Aorta (tissue), 5 donors: Measurements from ENCODE around the gene BCAS1. TPM values are rescaled to one million over a fixed set of nuclear protein-coding genes. Genes with fewer than 3 reads are reported as not detected.

Source experiments
- ATAC-seq: fragments of 200-7000 bp; cut with Tn5 transposase; one replicate; pipeline ENCODE4 v1.9.1; 2022; ENCODE audit warnings: moderate library complexity; ENCODE audit not compliant: low FRiP score
- DNase-seq, 2 donors: peaks; one replicate each; pipeline ENCODE4 v3.0.0-alpha.2; 2020
- H3K27ac ChIP-seq, 2 donors: one replicate each; pipeline ENCODE4 v1.5.1; 2013; ENCODE audit warnings: low read length in 2 of 2, mild to moderate bottlenecking in 2 of 2, moderate library complexity in 2 of 2, control low read depth in 1 of 2, inconsistent platforms in 1 of 2, low read depth in 1 of 2
- H3K27me3 ChIP-seq, 2 donors: one replicate each; pipeline ENCODE4 v1.6.1; 2013; ENCODE audit warnings: control low read depth in 1 of 2, low read length in 1 of 2, mild to moderate bottlenecking in 1 of 2, moderate library complexity in 1 of 2; ENCODE audit not compliant: insufficient read depth in 2 of 2, control insufficient read depth in 1 of 2
- H3K36me3 ChIP-seq, 2 donors: one replicate each; pipeline ENCODE4 v1.6.1; 2013; ENCODE audit warnings: control low read depth in 1 of 2, low read length in 1 of 2, mild to moderate bottlenecking in 1 of 2; ENCODE audit not compliant: insufficient read depth in 2 of 2, control insufficient read depth in 1 of 2
- H3K4me1 ChIP-seq, 2 donors: one replicate each; pipeline ENCODE4 v1.6.1; 2013; ENCODE audit warnings: low read length in 2 of 2, control low read depth in 1 of 2, mild to moderate bottlenecking in 1 of 2, moderate library complexity in 1 of 2; ENCODE audit not compliant: insufficient read depth in 2 of 2, control insufficient read depth in 1 of 2
- H3K4me3 ChIP-seq, 2 donors: one replicate each; pipeline ENCODE4 v1.5.1; 2013; ENCODE audit warnings: low read length in 2 of 2, control low read depth in 1 of 2, mild to moderate bottlenecking in 1 of 2
- H3K9me3 ChIP-seq: one replicate; pipeline ENCODE4 v1.6.1; 2013; ENCODE audit warnings: mild to moderate bottlenecking, low read length; ENCODE audit not compliant: control insufficient read depth
- WGBS, 2 donors: extraction: QIAGEN DNeasy Blood & Tissue Kit; methylation state at CpG; one replicate each; pipeline ENCODE4 v1.1.7; 2013; 5-methylcytosine and 5-hydroxymethylcytosine counted together
- intact Hi-C, 2 donors: fragments of 100-400 bp; cut with DNase I; formaldehyde crosslinking; loops; one replicate each; pipeline versions ENCODE4 v1.14.2 to v1.15.0; 2022
- polyA plus RNA-seq, 2 donors: library from polyadenylated mRNA; stranded (reverse); fragments of 200-250 nt; gene quantifications; one replicate each; pipeline ENCODE4 v1.2.3, GENCODE V29; 2013
- total RNA-seq, 2 donors: library from RNA; stranded (reverse); fragmentation: NEBNext Ultra II Directional; extraction: Animal tissue kit (Norgen Biotek cat#: 25700); gene quantifications; one replicate each; pipeline ENCODE4 v1.2.1, GENCODE V29; 2021
- donor health status: healthy with polysubstance abuse.
- donor health status: Bipolar disorder and iron deficiency.
- donor health status: DM: no; HTN: no; CAD: no.
- donor health status: DM: no; HTN: no; CAD: no.
- donor health status: DM: yes; HTN: yes; CAD: no.

The BCAS1 gene
- total and polyA plus RNA-seq, 4 donors, result 0.51 to 8.9 (median 1.8) TPM

DNA sequence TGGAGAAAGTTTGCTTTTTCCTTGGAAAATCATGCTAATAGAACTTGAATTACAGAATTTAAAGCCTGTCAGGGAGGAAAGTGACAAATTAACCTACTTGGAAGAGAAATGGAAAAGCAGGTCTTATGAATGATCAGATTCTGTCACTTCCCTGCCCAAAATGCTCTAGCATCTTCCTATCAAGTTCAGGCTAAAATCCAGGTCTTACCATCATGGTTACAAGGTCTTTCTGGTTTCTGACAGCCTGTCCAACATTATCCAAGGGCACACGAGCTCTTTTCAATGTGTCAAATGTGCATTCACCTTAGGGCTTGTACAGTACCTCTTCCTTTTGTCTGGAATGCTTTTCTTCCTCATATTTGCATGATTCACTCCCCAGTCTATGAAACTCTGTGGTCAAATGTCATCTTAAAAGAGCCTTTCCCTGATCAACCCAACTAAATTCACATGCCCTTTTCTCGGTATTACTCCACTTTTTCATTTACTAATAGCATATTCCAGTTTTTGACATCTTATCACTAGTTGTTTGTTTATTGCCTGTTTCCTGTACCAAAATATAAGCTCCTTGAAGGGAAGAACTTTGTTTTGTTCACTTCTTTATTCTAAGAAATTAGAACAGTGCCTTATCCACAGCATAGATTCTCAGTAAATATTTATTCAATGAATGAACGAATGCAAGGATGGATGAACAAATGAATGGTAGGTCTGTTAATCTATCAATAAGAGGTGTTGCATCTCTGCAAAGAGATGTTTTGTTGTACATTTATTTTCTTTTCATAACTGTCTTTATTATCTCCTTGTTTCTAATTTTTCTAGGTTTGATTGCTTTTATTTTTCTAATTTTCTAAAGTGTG lies 139.5 kb downstream of the BCAS1 start:
- ATAC-seq, result no peak
- H3K27me3 ChIP-seq, result no peaks in the 10 kb centered on the region
- H3K4me3 ChIP-seq, result no peak overlapping the region
- no peak for DNase-seq
- no peak overlapping the region for H3K27ac ChIP-seq
- no peaks in the 10 kb centered on the region for H3K9me3 ChIP-seq
- no peaks in the 10 kb centered on the region for H3K36me3 ChIP-seq
- 76 to 78% methylated on average over 3 of the region's 3 CpGs for WGBS, 2 donors
- peaks cover 0 to 7% of the 10 kb centered on the region in 2 donors for H3K4me1 ChIP-seq
- intact Hi-C loops, result no loop called here

DNA sequence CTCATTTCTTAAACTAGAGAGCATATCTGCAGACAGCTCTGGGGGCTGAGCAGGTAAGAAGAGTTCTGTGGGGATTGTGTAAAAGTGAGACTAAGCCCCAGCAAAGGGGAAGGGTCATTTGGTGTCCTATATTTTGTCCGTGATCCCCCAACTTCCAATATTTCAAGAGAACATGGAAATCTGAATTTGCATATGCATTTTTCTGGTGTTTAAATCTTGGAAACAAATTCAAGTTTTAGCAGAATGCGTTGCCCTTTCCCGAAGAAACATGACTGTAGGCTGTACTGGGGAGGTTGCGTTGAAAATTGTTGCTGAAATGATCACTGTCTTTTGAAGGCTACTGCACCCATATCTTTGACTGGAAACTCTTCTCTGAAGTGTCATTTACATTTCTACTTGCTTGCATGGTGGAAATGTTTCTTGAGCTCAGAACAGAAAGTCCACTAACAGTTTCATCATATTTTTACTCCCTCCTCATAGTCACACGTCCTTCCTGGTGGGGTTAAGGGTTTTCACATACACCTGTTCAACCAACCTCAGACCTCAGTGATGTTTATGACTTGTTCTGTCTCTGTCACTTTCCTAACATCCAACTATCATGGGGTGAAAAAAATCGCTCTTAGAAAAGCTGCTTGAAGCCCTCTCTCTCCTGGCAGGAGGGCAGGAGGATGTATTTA lies 140.3 kb downstream of the BCAS1 start:
- H3K27me3 ChIP-seq, result no peaks in the 10 kb centered on the region
- DNase-seq, result no peak
- H3K27ac ChIP-seq, result no peak overlapping the region
- no peak overlapping the region for H3K4me3 ChIP-seq
- peaks cover 0 to 7% of the 10 kb centered on the region in 2 donors for H3K4me1 ChIP-seq
- H3K9me3 ChIP-seq, result no peaks in the 10 kb centered on the region
- WGBS, 2 donors, result 81 to 86% methylated on average over 6 of the region's 6 CpGs
- ATAC-seq, result no peak
- intact Hi-C loops, result no loop called here
- no peaks in the 10 kb centered on the region for H3K36me3 ChIP-seq

DNA sequence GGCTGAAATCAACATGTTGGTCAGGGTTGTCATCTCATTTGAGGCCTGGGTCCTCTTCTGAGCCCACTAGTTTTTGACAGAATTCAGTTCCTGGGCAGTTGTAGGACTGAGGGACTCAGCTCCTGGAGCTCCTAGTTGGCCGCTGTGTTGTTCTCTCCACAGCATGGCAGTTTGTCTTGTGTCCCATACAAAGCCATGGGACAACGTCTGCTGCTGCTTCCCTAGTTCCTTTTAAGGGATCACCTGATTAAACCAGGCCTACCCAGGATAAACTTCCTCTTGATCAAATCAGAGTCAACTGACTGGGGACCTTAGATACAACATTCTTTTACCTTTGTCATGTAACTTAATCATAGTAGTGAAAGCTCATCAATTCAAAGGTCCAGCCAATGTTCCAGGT lies 141.0 kb downstream of the BCAS1 start:
- DNase-seq (no peak), ATAC-seq (no peak)
- intact Hi-C loops, result no loop called here
- H3K36me3 ChIP-seq, result no peaks in the 10 kb centered on the region
- WGBS, 2 donors, result 83 to 86% methylated on average over 2 of the region's 2 CpGs
- H3K27ac ChIP-seq, result no peak overlapping the region
- H3K9me3 ChIP-seq, result no peaks in the 10 kb centered on the region
- H3K4me1 ChIP-seq, result peaks cover 0 to 7% of the 10 kb centered on the region in 2 donors
- H3K27me3 ChIP-seq, result no peaks in the 10 kb centered on the region
- H3K4me3 ChIP-seq, result no peak overlapping the region

DNA sequence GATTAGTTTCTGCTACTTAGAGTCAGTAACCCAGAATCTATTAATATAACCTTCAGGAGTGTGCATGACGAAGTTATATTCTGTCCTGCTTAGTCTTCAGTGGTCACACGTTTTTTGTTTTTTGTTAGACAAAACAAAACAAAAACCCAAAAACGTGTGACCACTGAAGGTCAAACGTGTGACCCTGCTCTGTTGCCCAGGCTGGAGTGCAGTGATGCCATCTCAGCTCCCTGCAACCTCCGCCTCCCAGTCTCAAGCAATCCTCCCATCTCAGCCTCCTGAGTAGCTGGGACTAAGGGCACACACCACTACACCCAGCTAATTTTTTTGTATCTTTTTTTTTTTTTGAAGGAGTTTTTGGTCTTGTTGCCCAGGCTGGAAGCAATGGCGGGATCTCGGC lies 142.4 kb downstream of the BCAS1 start:
- H3K27me3 ChIP-seq, result no peaks in the 10 kb centered on the region
- H3K4me1 ChIP-seq, result peaks cover 0 to 7% of the 10 kb centered on the region in 2 donors
- intact Hi-C loops, result no loop called here
- WGBS, 2 donors, result 76 to 81% methylated on average over 7 of the region's 7 CpGs
- H3K4me3 ChIP-seq, result no peak overlapping the region
- no peak overlapping the region for H3K27ac ChIP-seq
- no peaks in the 10 kb centered on the region for H3K36me3 ChIP-seq
- DNase-seq (no peak), ATAC-seq (no peak)
- no peaks in the 10 kb centered on the region for H3K9me3 ChIP-seq

DNA sequence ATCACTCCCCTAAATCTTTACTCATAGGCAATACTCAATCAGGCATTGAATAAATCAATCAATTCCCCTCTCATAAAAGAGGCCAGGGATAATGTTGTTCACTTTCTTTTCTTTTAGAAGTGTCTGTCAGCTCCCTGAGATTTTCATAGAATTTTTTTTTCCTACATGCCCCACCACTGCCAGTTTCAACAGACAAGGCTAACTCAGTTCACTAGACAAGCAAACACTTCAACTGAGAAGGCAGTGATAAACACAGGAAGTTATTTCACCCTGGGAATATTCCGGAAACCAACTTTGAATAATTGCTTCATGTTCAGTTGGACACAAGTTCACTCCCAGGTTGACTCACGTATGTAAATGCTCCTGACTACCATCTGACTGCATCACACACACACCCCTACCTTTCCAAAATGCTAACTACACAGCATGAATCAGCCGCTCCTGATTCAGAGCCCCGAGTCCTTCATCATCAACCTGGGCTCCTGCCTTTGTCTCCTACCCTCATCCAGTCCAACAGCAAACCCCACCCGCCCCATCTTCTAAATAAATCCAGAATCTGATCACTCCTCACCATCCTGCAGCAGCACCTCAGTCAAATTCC lies 143.9 kb downstream of the BCAS1 start:
- intact Hi-C loops, result no loop called here
- no peaks in the 10 kb centered on the region for H3K36me3 ChIP-seq
- peaks cover 0 to 7% of the 10 kb centered on the region in 2 donors for H3K4me1 ChIP-seq
- no peaks in the 10 kb centered on the region for H3K9me3 ChIP-seq
- no peaks in the 10 kb centered on the region for H3K27me3 ChIP-seq
- no peak overlapping the region for H3K27ac ChIP-seq
- no peak overlapping the region for H3K4me3 ChIP-seq
- DNase-seq (no peak), ATAC-seq (peak; percentile 69)
- 16 to 21% methylated on average over 5 of the region's 5 CpGs for WGBS, 2 donors

DNA sequence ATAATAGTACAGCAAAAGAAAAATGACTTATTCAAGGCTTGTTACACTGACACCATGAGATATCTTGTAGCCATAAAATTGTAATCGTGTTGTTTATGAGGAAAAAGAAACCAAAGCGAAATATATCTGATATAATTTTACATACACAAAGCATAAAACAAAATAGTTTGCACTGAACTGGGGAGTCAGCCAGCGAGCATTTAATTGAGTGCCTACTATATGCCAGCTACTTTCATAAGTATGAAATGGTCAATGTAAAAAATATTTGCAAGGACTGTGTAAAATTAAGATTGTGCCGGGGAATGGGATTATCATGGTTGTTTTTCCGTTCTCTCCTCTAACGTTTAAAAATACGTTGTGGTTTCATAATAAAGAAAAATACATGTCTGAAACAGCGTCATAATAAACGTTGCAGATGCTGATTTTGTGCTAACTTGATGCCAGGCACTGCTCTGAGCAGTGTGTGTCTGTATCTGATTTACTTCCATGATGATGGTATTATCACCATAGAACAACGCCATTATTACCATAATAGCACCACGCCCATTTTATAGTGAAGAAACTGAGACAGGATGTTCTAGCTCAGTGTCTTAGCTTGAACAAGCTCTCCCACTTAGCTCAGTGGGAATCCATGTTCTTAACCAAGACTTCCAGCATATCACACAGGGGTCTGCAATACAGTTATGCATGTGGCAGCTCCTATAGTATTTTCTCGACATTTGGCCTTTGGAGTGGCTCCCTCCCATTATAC lies 144.6 kb downstream of the BCAS1 start:
- Histone ChIP-seq H3K27ac (no peak overlapping the region), H3K4me1 (peaks cover 0 to 7% of the 10 kb centered on the region in 2 donors), H3K4me3 (no peak overlapping the region), H3K36me3 (no peaks in the 10 kb centered on the region), H3K27me3 (no peaks in the 10 kb centered on the region), H3K9me3 (no peaks in the 10 kb centered on the region)
- 82 to 86% methylated on average over 12 of the region's 12 CpGs for WGBS, 2 donors
- DNase-seq (no peak), ATAC-seq (no peak)
- intact Hi-C loops, result no loop called here

DNA sequence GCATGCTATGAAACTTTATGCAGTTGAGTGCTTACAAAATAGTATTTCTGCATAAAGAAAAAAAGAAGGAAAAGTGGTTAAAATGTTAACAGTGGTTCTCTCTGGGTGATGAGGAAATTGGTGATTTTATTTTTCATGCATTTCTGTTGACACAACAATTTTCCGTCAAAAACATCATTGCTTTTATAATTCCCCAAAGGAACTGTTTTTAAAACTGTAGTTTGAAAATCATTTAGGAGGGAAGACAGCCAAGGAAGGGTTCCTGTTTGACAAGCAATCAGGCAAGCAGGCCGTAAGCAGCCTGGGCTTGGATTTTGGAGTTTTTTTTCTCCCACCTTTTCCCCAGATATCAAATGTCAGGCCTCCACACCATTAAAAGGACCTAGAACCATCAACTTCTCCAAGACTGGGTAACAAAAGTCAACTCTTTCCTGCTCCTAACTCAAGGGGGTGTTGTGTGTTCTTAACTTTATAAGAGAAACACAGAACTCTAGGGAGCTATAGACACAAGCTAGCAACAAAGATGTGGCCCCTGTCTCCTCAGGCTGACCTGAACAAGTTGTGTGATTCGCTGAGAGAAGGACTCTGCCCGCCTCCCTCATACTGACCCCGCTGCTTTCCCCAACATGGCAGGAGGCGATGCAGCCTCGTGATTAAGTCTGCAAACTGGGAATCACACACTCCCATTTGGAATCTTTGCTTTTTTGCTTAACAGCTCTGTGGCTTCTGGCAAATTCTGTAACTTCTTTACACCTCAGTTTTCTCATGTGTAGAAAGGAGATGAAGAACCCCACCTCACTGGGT lies 146.6 kb downstream of the BCAS1 start:
- 82 to 84% methylated on average over 7 of the region's 7 CpGs for WGBS, 2 donors
- intact Hi-C loops, result no loop called here
- Histone ChIP-seq H3K27me3 (no peaks in the 10 kb centered on the region), H3K4me3 (no peak overlapping the region), H3K36me3 (no peaks in the 10 kb centered on the region), H3K4me1 (peaks cover 0 to 7% of the 10 kb centered on the region in 2 donors), H3K9me3 (no peaks in the 10 kb centered on the region), H3K27ac (no peak overlapping the region)
- DNase-seq (no peak), ATAC-seq (no peak)

DNA sequence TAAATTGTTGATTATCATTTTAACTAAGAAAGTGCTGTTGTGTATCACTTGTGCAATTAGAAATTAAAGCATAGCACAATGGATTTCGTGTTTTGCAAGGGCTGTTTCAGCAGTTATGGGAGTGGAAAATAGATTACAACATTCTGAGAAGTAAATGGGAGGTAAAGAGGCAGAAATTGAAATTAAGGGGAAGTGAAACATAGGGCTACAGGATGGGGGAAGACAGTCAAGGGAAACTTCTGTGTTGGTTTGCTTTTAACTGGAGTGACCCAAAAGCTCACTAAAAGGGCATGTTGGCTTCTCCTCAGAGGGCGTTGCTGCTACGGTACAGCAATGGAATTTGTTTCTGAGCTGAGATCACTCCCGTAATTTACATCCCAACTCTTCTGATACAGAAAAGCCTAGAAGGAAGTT lies 147.5 kb downstream of the BCAS1 start:
- no peaks in the 10 kb centered on the region for H3K27me3 ChIP-seq
- no peak overlapping the region for H3K4me3 ChIP-seq
- H3K36me3 ChIP-seq, result no peaks in the 10 kb centered on the region
- intact Hi-C loops, result no loop called here
- H3K4me1 ChIP-seq, result peaks cover 0 to 7% of the 10 kb centered on the region in 2 donors
- no peak overlapping the region for H3K27ac ChIP-seq
- H3K9me3 ChIP-seq, result no peaks in the 10 kb centered on the region
- 42 to 48% methylated on average over 4 of the region's 4 CpGs for WGBS, 2 donors
- DNase-seq (no peak), ATAC-seq (peak; percentile 33)
